ENCODE data around the gene CDC34.

DNA sequence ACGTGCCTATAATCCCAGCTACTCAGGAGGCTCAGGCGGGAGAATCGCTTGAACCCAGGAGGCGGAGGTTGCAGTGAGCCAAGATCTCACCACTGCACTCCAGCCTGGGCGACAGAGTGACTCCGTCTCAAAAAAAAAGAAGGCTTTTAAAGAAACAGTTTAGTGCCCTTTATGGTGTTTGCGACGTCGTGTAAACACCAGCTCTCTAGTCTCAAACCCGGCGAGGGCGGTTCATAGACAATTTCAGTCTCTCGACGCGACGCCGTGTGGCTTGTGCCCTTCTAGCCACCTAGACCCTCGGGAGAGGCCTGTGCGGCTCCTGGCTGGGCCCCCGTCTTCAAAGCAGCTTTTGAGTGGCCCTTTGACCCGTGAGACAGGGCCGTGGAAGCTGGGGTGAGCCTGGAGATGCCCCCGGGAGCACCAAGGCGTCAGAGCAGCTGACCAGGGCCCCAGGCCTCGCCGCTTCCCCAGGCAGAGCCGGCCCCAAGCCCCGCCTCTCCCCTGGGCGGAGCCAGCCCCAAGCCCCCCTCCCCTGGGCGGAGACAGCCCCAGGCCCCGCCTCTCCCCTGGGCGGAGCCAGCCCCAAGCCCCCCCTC is 40.3 kb upstream of the CDC34 start:
- no peak for TF ChIP-seq TAF1 (IDR thresholded peaks at IDR 0.05; ENCODE audit: low read depth, low read length)
- no peak for TF ChIP-seq POLR2A (IDR thresholded peaks at IDR 0.05; ENCODE audit: low read depth, low read length)
- TF ChIP-seq POLR2AphosphoS5 (IDR thresholded peaks at IDR 0.05; ENCODE audit: low read depth, low read length), result no peak
